Gastrocnemius medialis (tissue), 4 donors: ENCODE results near the gene LRRC51.
A peak's percentile ranks its signal among the peaks of the same experiment; 100 is the strongest.

Experiments
- CTCF ChIP-seq, 5 experiments: fragments of 450-650 bp in 3 of 5; fragments of 200-600 bp in 2 of 5; sonication (generic) in 2 of 5; IDR thresholded peaks in 4 of 5; conservative IDR thresholded peaks in 1 of 5; 1 replicate in 4 of 5; 2 replicates in 1 of 5; pipeline ENCODE4 v1.5.1; 2016 to 2019; ENCODE audit warnings: antibody characterized with exemption in 5 of 5, mild to moderate bottlenecking in 3 of 5, moderate library complexity in 3 of 5
- POLR2A ChIP-seq, 2 donors: fragments of 450-650 bp; IDR thresholded peaks; one replicate each; pipeline ENCODE4 v1.6.1; 2017; ENCODE audit warnings: antibody characterized with exemption in 2 of 2, mild to moderate bottlenecking in 2 of 2, moderate library complexity in 2 of 2

- TF ChIP-seq CTCF (IDR thresholded peaks at IDR 0.05 in 4 of 5, conservative IDR thresholded peaks at IDR 0.05 in 1 of 5), result peak; percentile 46 to 72 (median 60)
- peak; percentile 83 to 85 for TF ChIP-seq POLR2A (IDR thresholded peaks at IDR 0.05)
Observed at GRCh38 chr11:72102946-72103753, 22.5 kb downstream of the LRRC51 start, which contains the start of gene LAMTOR1.
